AG04450 (cell line): Measurements from ENCODE around the gene RPL22. TPM values are rescaled to one million over a fixed set of nuclear protein-coding genes. Genes with fewer than 3 reads are reported as not detected.

Experiments
- CTCF ChIA-PET: fragments of 300-600, 350-600 bp; formaldehyde crosslinking; extraction: SDS; loops from one replicate; lab custom pipeline; 2022; ENCODE audit warnings: antibody characterized with exemption, inconsistent platforms; lab: Charles Lee
- POLR2A ChIA-PET: fragments of 350-600 bp; formaldehyde crosslinking; extraction: SDS; loops from one replicate; lab custom pipeline; 2021; ENCODE audit warnings: antibody characterized with exemption, inconsistent platforms; lab: Yijun Ruan, JAX
- DNase-seq: peaks from one replicate; pipeline ENCODE4 v3.0.0-alpha.2; 2011; ENCODE audit warnings: low read depth, low spot score
- H3K27ac ChIP-seq: one replicate; pipeline ENCODE4 v1.5.1; 2012; ENCODE audit warnings: low read depth, low read length, control low read depth
- H3K27me3 ChIP-seq: one replicate; pipeline ENCODE4 v1.6.0; 2012; ENCODE audit warnings: low read length; ENCODE audit not compliant: control insufficient read depth, insufficient read depth
- H3K4me3 ChIP-seq: 2 replicates; pipeline ENCODE4 v1.5.1; 2011; ENCODE audit warnings: mild to moderate bottlenecking, low read depth, low read length, control low read depth
- H3K9me3 ChIP-seq: 2 replicates; pipeline ENCODE4 v1.5.1; 2012; ENCODE audit warnings: low read length; ENCODE audit not compliant: control insufficient read depth, insufficient read depth
- CTCF ChIP-seq: IDR thresholded peaks from 2 replicates; pipeline ENCODE4 v1.5.1; 2011; ENCODE audit warnings: low read depth, low read length, control low read depth, inconsistent platforms
- polyA plus RNA-seq: library from polyadenylated mRNA; depleted of rRNA; stranded (reverse); fragments of >200 nt; gene quantifications from 2 replicates; pipeline ENCODE4 v1.2.3, GENCODE V29; 2011

RPL22 gene
- polyA plus RNA-seq, 1 experiment = 393 TPM

GRCh38 chr1:6191968-6192367 is 7.4 kb downstream of the RPL22 start:
- Histone ChIP-seq H3K27ac (no peak overlapping the region), H3K9me3 (no peaks in the 10 kb centered on the region), H3K27me3 (no peaks in the 10 kb centered on the region), H3K4me3 (no peak overlapping the region)
- ChIA-PET CTCF (interaction anchor here (3.8 kb wide), 1 partner anchor 13 kb away, joined by 18 read pairs; no protein-coding TSS in a partner anchor), POLR2A (interaction anchor here (0.6 kb wide), 1 partner anchor 23 kb away, joined by 3 read pairs; no protein-coding TSS in a partner anchor)
- TF ChIP-seq CTCF = no peak
- no peak for DNase-seq

- ChIA-PET CTCF (interaction anchor here (0.6 to 1.1 kb wide), 3 partner anchors 16 to 79 kb away, joined by 3 to 7 read pairs (median 4); no protein-coding TSS in a partner anchor), POLR2A (no interaction called here)
- H3K27me3 ChIP-seq = no peaks in the 10 kb centered on the region
- H3K27ac ChIP-seq = no peak overlapping the region
- no peak for TF ChIP-seq CTCF
- no peak for DNase-seq
- no peak overlapping the region for H3K4me3 ChIP-seq
- no peaks in the 10 kb centered on the region for H3K9me3 ChIP-seq
These were observed 10.9 kb downstream of the RPL22 start for GRCh38 chr1:6188466-6188865.

- peak; percentile 52 for TF ChIP-seq CTCF
- Histone ChIP-seq H3K27ac (no peak overlapping the region), H3K27me3 (peaks cover 6% of the 10 kb centered on the region), H3K4me3 (no peak overlapping the region), H3K9me3 (no peaks in the 10 kb centered on the region)
- ChIA-PET CTCF (interaction anchor here (0.6 to 1.4 kb wide), 12 partner anchors 9 to 208 kb away, joined by 3 to 9 read pairs (median 4); partner anchors contain the start of genes ACOT7 and RPL22), POLR2A (no interaction called here)
- no peak for DNase-seq
These were observed 13.6 kb downstream of the RPL22 start for GRCh38 chr1:6185635-6186382.

- no peak for TF ChIP-seq CTCF
- POLR2A ChIA-PET = no interaction called here
- Histone ChIP-seq H3K27ac (no peak overlapping the region), H3K4me3 (no peak overlapping the region), H3K9me3 (no peaks in the 10 kb centered on the region), H3K27me3 (peaks cover 10% of the 10 kb centered on the region)
- CTCF ChIA-PET = interaction anchor here (0.6 to 1.4 kb wide), 10 partner anchors 9 to 132 kb away, joined by 3 to 9 read pairs (median 4); partner anchors contain the start of gene RPL22
- peak; percentile 37 for DNase-seq
These were observed 14.2 kb downstream of the RPL22 start for GRCh38 chr1:6185151-6185550.
